Heart right ventricle (tissue), 16 donors: ENCODE measurements around the gene HADH. TPM values are rescaled to one million over a fixed set of nuclear protein-coding genes. Genes with fewer than 3 reads are reported as not detected.

ENCODE experiments used
- ATAC-seq, 8 donors: fragments of 200-7000 bp; cut with Tn5 transposase; one replicate each; pipeline ENCODE4 v1.9.1; 2020; ENCODE audit warnings: mild to moderate bottlenecking in 8 of 8, moderate library complexity in 8 of 8, moderate number of reproducible peaks in 1 of 8
- DNase-seq, 2 donors: peaks; one replicate each; pipeline ENCODE4 v3.0.0-alpha.2; 2020
- H3K27ac ChIP-seq, 10 donors: fragments of 200-600 bp; sonication (generic) in 2 of 10; one replicate each; pipeline versions ENCODE4 v1.5.0 to v1.8.0; 2020 to 2022; ENCODE audit warnings: mild to moderate bottlenecking in 3 of 10
- H3K27me3 ChIP-seq, 7 donors: fragments of 200-600 bp; one replicate each; pipeline ENCODE4 v1.8.0; 2021 to 2022; ENCODE audit warnings: mild to moderate bottlenecking in 2 of 7
- H3K36me3 ChIP-seq, 9 donors: fragments of 200-600 bp; sonication (generic) in 1 of 9; one replicate each; pipeline versions ENCODE4 v1.5.0 to v1.8.0; 2020 to 2022; ENCODE audit warnings: mild to moderate bottlenecking in 2 of 9
- H3K4me1 ChIP-seq, 9 donors: fragments of 200-600 bp; sonication (generic) in 1 of 9; one replicate each; pipeline versions ENCODE4 v1.5.0 to v1.8.0; 2020 to 2022; ENCODE audit warnings: mild to moderate bottlenecking in 4 of 9
- H3K4me3 ChIP-seq, 10 donors: fragments of 200-600 bp; sonication (generic) in 2 of 10; one replicate each; pipeline versions ENCODE4 v1.5.0 to v1.8.0; 2020 to 2022; ENCODE audit warnings: mild to moderate bottlenecking in 7 of 10, moderate library complexity in 2 of 10
- H3K9me3 ChIP-seq, 11 donors: fragments of 200-600 bp in 10 of 11; sonication (generic) in 2 of 11; one replicate each; pipeline versions ENCODE4 v1.5.0 to v1.8.0; 2013 to 2022; ENCODE audit warnings: mild to moderate bottlenecking in 2 of 11, control low read depth in 1 of 11, moderate library complexity in 1 of 11
- WGBS, 2 donors: extraction: QIAGEN DNeasy Blood & Tissue Kit; methylation state at CpG; one replicate each; pipeline ENCODE4 v1.1.7; 2013; ENCODE audit warnings: inconsistent platforms in 1 of 2; 5-methylcytosine and 5-hydroxymethylcytosine counted together
- intact Hi-C, 10 donors: fragments of 100-400 bp; cut with DNase I; formaldehyde crosslinking; loops; one replicate each; pipeline versions ENCODE4 v1.11.1 to v1.14.2; 2022
- long read RNA-seq, 3 donors: library from polyadenylated mRNA; unstranded; transcript quantifications; one replicate each; pipeline ENCODE4 v2.0.0, GENCODE V29; 2020 to 2021
- polyA plus RNA-seq, 2 donors: library from polyadenylated mRNA; stranded (reverse); fragments of 200-250 nt; gene quantifications; one replicate each; pipeline ENCODE4 v1.2.3, GENCODE V29; 2013
- total RNA-seq, 10 donors: library from RNA; stranded (reverse); fragmentation: NEBNext Ultra II Directional in 3 of 10; extraction: Animal tissue kit (Norgen Biotek cat#: 25700) in 3 of 10; gene quantifications; one replicate each; pipeline versions ENCODE4 v1.2.1 to v1.2.4, GENCODE V29; 2021 to 2023
- TF ChIP-seq, protein P1 (sequence below), 9 donors: fragments of 200-600 bp; sonication (generic) in 2 of 9; IDR thresholded peaks; one replicate each; pipeline versions ENCODE4 v1.5.0 to v1.8.0; 2021 to 2022; ENCODE audit warnings: antibody characterized with exemption in 9 of 9, mild to moderate bottlenecking in 5 of 9, moderate library complexity in 1 of 9
- donor health status: Arrhythmogenic right ventricular cardiomyopathy.
- donor health status: ischemic (EF 13 %, LVEDD 7.1; RV severe dilation, severe dysfunction).
- donor health status: healthy with polysubstance abuse.
- donor health status: DM: no; HTN: yes; CAD: no.
- donor health status: DM: no; HTN: no; CAD: no.
- donor health status: ischemic (EF 25% LVEDD 6.9; RV normal size, moderate dysfunction).
- donor health status: ischemic (EF 25% LVEDD 5.7; RV mildly dilated, moderate dysfunction).
- donor health status: healthy.
- donor health status: DM: yes; HTN: yes; CAD: no.
- donor health status: Ischemic cardiomyopathy.
- donor health status: ischemic (EF 35%, LVEDD 5.7; RV mildly dilated, moderate dysfunction).
- donor health status: nonischemic (EF 11% LVEDD 7.7; RV severe dilation, severe dysfunction).
- donor health status: DM: yes; HTN: yes; CAD: no.
- donor health status: PGD.
- donor health status: ischemic (EF 29% LVEDD 5.4; RV normal size, mild dysfunction).
- donor health status: nonischemic (EF 23%, LVEDD 6.1; RV moderate dilation, normal function).

Gene HADH
- total RNA-seq: 100 to 1,000 TPM; 163 to 295 (median 238) TPM
- polyA plus RNA-seq: 100 to 1,000 TPM in 1 of 2 donors, 10 to 100 TPM in 1; 58.2 to 134 TPM
- long read RNA-seq, donor 1, full-length matches to known transcripts: 390 of 416 reads
- long read RNA-seq, donor 1, partial matches to known transcripts: 15 of 416 reads
- long read RNA-seq, donor 1, other reads (novel, unspliced or antisense): 11 of 416 reads
- long read RNA-seq, donor 2, full-length matches to known transcripts: 404 of 442 reads
- long read RNA-seq, donor 2, partial matches to known transcripts: 17 of 442 reads
- long read RNA-seq, donor 2, other reads (novel, unspliced or antisense): 21 of 442 reads
- long read RNA-seq, donor 3, full-length matches to known transcripts: 1,197 of 1,274 reads
- long read RNA-seq, donor 3, partial matches to known transcripts: 43 of 1,274 reads
- long read RNA-seq, donor 3, other reads (novel, unspliced or antisense): 34 of 1,274 reads

GRCh38 chr4:107989537-107990386, at the start of gene HADH:
Gene HADH (plus strand): TSS chr4:107989889. CDS start chr4:107989933, 44 bp downstream.
- Histone ChIP-seq H3K36me3 (no peaks in the 10 kb centered on the region), H3K4me3 (peak within 1 kb of the TSS; percentile 51 to 93 (median 88))

GRCh38 chr4:107945809-107946208, 43.9 kb upstream of the HADH start:
- WGBS, 2 donors: 97 to 98% methylated on average over 3 of the region's 3 CpGs
- DNase-seq (no peak), ATAC-seq (no peak)
- Histone ChIP-seq H3K4me1 (no peaks in the 10 kb centered on the region), H3K4me3 (no peak overlapping the region), H3K27ac (no peak overlapping the region), H3K9me3 (no peaks in the 10 kb centered on the region), H3K36me3 (peaks cover 0 to 61% (median 23%) of the 10 kb centered on the region in 9 donors), H3K27me3 (no peaks in the 10 kb centered on the region)
- intact Hi-C loops: no loop called here
- TF ChIP-seq, protein P1, sequence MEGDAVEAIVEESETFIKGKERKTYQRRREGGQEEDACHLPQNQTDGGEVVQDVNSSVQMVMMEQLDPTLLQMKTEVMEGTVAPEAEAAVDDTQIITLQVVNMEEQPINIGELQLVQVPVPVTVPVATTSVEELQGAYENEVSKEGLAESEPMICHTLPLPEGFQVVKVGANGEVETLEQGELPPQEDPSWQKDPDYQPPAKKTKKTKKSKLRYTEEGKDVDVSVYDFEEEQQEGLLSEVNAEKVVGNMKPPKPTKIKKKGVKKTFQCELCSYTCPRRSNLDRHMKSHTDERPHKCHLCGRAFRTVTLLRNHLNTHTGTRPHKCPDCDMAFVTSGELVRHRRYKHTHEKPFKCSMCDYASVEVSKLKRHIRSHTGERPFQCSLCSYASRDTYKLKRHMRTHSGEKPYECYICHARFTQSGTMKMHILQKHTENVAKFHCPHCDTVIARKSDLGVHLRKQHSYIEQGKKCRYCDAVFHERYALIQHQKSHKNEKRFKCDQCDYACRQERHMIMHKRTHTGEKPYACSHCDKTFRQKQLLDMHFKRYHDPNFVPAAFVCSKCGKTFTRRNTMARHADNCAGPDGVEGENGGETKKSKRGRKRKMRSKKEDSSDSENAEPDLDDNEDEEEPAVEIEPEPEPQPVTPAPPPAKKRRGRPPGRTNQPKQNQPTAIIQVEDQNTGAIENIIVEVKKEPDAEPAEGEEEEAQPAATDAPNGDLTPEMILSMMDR (IDR thresholded peaks at IDR 0.05): no peak

More at GRCh38 chr4:107989537-107990386, at the start of gene HADH:
- 0% methylated on average over 74 to 78 of the region's 78 CpGs for WGBS, 2 donors
- DNase-seq (peak; percentile 94 to 95), ATAC-seq (peak; percentile 98 to 100 (median 99))
- Histone ChIP-seq H3K27ac (peak within 1 kb of the TSS; percentile 53 to 96 (median 92)), H3K4me1 (peaks cover 0 to 57% (median 51%) of the 10 kb centered on the region in 9 donors), H3K9me3 (no peaks in the 10 kb centered on the region), H3K27me3 (no peaks in the 10 kb centered on the region)
- TF ChIP-seq, protein P1 (IDR thresholded peaks at IDR 0.05): no peak
- intact Hi-C loops: loop anchor here in 6 of 10 donors (1.0 to 10.0 kb wide), 6 partner anchors 55 to 268 kb away; partner anchors contain the start of genes CYP2U1 (in 4 of the 6) and SGMS2 (in 2 of the 6)

DNA sequence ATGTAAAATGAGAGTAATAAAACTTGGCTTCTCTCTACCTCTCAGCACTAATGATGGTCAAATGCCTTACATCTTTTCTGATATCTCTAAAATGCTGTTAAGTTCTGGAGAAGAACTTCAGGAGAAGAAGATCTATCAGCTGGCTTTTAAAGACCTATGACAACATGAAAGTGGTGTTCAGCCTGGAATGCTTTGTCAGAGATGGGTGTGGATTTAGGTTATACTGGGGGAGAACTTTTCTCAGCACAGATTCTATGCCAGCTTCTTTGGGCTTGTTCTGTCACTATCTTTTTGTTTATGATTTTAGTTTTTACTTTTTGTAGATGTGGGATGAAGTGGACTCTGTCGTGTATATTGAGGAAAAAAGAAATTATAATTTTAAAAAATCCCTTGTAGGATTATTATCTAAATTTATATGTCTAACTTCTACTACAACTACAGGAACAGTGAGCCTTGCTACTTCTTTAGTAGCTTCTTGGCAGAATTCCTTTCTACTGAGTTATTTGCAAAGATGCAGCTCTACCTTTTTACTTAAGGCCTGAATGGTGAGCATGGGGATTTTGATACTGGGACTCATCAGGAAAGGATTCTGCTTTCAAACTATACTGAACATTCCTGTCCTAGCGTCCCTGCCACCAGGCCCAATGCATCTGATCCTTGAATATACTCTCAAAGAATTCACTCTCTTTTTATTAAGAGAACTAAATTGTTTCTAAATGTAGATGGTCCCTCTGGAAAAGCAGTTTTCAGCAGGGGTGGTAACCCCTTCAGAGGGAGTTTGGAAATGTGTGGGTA, 38.7 kb upstream of the HADH start:
- intact Hi-C loops: no loop called here
- 92 to 94% methylated on average over 2 of the region's 2 CpGs for WGBS, 2 donors
- H3K36me3 ChIP-seq: peaks cover 0 to 79% (median 20%) of the 10 kb centered on the region in 9 donors

More for the DNA sequence above, 38.7 kb upstream of the HADH start:
- Histone ChIP-seq H3K27me3 (no peaks in the 10 kb centered on the region), H3K4me3 (no peak overlapping the region), H3K9me3 (peaks cover 0 to 6% (median 0%) of the 10 kb centered on the region in 11 donors), H3K27ac (no peak overlapping the region), H3K4me1 (no peaks in the 10 kb centered on the region)
- ATAC-seq: no peak
- DNase-seq: no peak
- TF ChIP-seq, protein P1 (IDR thresholded peaks at IDR 0.05): no peak
